Mucosa of descending colon (tissue), 3 donors: Measurements from ENCODE around the gene AKAP13. TPM values are rescaled to one million over a fixed set of nuclear protein-coding genes. Genes with fewer than 3 reads are reported as not detected.

Experiments
- ATAC-seq: fragments of 200-7000 bp; cut with Tn5 transposase; one replicate; pipeline ENCODE4 v1.9.1; 2020; ENCODE audit warnings: mild to moderate bottlenecking, moderate library complexity
- DNase-seq, 3 donors: peaks; one replicate each; pipeline ENCODE4 v3.0.0-alpha.2; 2020
- H3K36me3 ChIP-seq: fragments of 200-600 bp; one replicate; pipeline ENCODE4 v1.8.0; 2021; ENCODE audit warnings: low read depth, mild to moderate bottlenecking
- H3K4me1 ChIP-seq: fragments of 200-600 bp; one replicate; pipeline ENCODE4 v1.8.0; 2021; ENCODE audit warnings: low read depth, mild to moderate bottlenecking
- H3K4me3 ChIP-seq: fragments of 200-600 bp; one replicate; pipeline ENCODE4 v1.8.0; 2021; ENCODE audit warnings: mild to moderate bottlenecking
- H3K9me3 ChIP-seq: fragments of 200-600 bp; one replicate; pipeline ENCODE4 v1.8.0; 2021; ENCODE audit warnings: mild to moderate bottlenecking
- intact Hi-C, 2 donors: fragments of 100-400 bp; cut with DNase I in 1 of 2; cut with micrococcal nuclease in 1 of 2; formaldehyde crosslinking; loops; one replicate each; pipeline versions ENCODE4 v1.11.0 to v1.11.1; 2022; cut with DNase I, micrococcal nuclease
- total RNA-seq, 3 donors: library from RNA; stranded (reverse); fragmentation: NEBNext Ultra II Directional in 2 of 3; extraction: Animal tissue kit (Norgen Biotek cat#: 25700) in 2 of 3; gene quantifications; one replicate each; pipeline versions ENCODE4 v1.2.1 to v1.2.4, GENCODE V29; 2021 to 2023
- TF ChIP-seq, protein P1 (sequence below): fragments of 200-600 bp; IDR thresholded peaks from one replicate; pipeline ENCODE4 v1.8.0; 2022; ENCODE audit warnings: antibody characterized with exemption, mild to moderate bottlenecking
- donor health status: DM: no; HTN: no; CAD: no; lungs with moderate emphysema.
- donor health status: DM: no; HTN: no; CAD: no.
- donor health status: DM: no; HTN: yes; CAD: no.

Gene AKAP13
- total RNA-seq, 3 donors from 2014 or later, result 141 to 173 (median 150) TPM

DNA sequence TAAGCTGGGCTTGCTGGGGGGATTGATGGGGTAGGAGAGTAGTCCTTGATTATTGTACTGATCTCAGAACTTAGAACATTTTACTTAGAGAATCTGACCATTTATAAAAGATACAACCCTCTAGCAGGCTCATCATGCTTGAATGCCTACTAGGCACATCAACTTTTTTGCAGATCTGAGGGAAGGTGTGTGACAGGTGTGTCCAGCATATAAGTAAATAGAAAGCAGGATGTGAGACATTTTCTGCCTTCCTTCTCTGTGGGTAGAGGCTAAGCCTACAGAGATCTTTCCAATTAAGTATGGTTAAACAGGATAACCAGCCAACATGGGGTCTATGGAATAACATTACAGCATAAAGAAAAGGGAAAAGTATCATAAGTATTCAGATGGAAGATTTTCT, 159.1 kb downstream of the AKAP13 start:
- Histone ChIP-seq H3K4me1 (peaks cover 42% of the 10 kb centered on the region), H3K36me3 (peaks cover 4% of the 10 kb centered on the region), H3K4me3 (no peak overlapping the region), H3K9me3 (no peaks in the 10 kb centered on the region)
- ATAC-seq (peak; percentile 35), DNase-seq (no peak)
- TF ChIP-seq, protein P1, sequence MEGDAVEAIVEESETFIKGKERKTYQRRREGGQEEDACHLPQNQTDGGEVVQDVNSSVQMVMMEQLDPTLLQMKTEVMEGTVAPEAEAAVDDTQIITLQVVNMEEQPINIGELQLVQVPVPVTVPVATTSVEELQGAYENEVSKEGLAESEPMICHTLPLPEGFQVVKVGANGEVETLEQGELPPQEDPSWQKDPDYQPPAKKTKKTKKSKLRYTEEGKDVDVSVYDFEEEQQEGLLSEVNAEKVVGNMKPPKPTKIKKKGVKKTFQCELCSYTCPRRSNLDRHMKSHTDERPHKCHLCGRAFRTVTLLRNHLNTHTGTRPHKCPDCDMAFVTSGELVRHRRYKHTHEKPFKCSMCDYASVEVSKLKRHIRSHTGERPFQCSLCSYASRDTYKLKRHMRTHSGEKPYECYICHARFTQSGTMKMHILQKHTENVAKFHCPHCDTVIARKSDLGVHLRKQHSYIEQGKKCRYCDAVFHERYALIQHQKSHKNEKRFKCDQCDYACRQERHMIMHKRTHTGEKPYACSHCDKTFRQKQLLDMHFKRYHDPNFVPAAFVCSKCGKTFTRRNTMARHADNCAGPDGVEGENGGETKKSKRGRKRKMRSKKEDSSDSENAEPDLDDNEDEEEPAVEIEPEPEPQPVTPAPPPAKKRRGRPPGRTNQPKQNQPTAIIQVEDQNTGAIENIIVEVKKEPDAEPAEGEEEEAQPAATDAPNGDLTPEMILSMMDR, result no peak
- intact Hi-C loops, result no loop called here

DNA sequence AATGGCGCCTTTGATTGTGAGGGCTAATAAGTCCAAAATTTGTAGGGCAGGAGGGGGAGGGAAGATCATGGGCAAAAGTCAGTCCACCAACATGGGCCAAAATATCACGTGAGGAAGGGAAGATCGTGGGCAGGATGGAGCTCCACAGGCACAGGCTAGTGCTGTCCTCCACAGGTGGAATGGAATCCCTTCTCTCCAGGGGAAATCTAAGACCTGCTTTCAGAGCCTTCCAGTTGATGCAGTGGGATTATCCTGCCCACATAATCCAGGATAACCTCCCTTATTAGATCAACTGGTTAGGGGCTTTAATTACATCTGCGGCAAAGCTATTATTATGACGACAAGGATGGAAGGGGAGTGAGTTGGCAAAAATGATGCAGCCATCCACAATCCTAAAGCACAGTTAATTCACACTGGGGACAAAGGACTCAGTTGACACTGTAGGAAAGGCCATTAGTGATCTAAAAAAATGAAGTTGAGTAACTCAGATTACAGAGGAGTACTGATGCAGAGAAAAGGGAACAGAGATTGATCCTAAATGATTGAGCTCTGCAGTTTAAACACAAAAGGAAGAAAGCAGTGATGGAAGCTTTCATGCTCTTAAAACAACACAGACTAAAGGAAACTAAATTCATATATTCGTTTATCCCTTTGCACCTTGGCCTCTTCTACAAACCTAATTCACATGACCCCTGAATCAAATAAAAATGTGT, 159.8 kb downstream of the AKAP13 start:
- Histone ChIP-seq H3K9me3 (no peaks in the 10 kb centered on the region), H3K36me3 (peaks cover 4% of the 10 kb centered on the region), H3K4me1 (peaks cover 47% of the 10 kb centered on the region), H3K4me3 (no peak overlapping the region)
- TF ChIP-seq, protein P1, result no peak
- ATAC-seq (no peak), DNase-seq (no peak)
- intact Hi-C loops, result no loop called here

DNA sequence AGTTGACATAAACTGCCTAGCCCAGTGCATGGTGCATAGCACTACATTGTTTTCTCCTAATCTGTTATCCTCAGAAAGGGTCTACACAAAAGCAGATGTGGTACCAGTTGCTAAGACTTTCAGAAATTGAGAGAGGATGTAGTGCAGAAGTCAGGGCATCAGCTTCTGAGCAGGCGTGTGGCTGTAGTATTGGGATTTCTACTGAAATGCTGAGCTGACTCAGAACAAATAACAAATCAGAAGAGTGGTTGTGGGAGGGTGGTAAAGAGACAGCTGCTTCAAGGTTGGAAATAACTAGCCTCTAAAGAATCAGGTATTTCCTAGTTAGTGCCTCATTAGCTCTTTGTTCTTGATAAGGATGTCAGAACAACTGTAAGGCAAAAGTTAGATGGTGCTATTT, 161.3 kb downstream of the AKAP13 start:
- H3K9me3 ChIP-seq, result no peaks in the 10 kb centered on the region
- ATAC-seq (no peak), DNase-seq (no peak)
- peaks cover 46% of the 10 kb centered on the region for H3K4me1 ChIP-seq
- TF ChIP-seq, protein P1, result no peak
- peaks cover 4% of the 10 kb centered on the region for H3K36me3 ChIP-seq
- intact Hi-C loops, result no loop called here
- no peak overlapping the region for H3K4me3 ChIP-seq

DNA sequence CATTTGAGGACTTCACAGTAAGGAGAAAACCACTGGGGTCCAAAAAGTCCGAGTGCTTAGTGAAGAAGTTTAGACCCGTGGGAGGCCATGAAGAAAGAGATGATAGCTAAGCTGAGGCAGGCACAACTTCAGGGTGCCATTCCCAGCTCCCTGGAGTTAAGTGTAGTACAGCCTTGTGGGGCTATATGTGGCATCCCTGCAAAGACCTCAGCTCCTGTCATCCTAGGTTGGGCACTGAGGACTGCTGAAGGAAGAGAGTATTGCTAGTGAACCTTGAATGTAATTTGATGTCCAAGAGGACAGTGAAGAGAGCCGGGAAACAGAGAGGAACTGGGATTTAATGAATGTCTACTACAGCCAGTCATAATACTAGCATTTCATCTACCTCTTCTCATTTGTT, 162.1 kb downstream of the AKAP13 start:
- ATAC-seq, result peak; percentile 1
- Histone ChIP-seq H3K36me3 (peaks cover 4% of the 10 kb centered on the region), H3K9me3 (no peaks in the 10 kb centered on the region), H3K4me3 (no peak overlapping the region), H3K4me1 (peaks cover 46% of the 10 kb centered on the region)
- intact Hi-C loops, result no loop called here
- DNase-seq, result no peak
- TF ChIP-seq, protein P1, result no peak

DNA sequence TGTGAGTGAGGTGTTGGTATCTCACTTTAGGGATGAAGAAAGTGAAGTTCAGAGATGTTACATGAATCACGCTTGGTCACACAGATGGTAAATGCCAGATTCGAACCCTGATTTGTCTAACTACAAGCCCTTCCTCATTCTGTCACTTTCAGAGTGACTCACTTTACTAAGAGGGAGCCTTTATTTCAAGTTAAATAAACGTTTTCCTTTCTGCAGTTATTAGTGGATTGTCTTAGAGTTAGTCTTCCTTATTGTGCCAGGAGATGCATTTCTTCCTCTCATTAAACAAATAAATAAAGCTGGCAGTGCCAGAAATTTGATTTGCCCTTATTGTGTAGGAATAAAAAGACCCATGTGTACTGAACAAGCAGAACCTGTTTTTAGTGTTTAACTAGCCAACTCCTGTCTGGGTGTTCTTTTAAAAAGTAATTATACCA, 162.5 kb downstream of the AKAP13 start:
- Histone ChIP-seq H3K4me1 (peaks cover 46% of the 10 kb centered on the region), H3K4me3 (no peak overlapping the region), H3K36me3 (peaks cover 4% of the 10 kb centered on the region), H3K9me3 (no peaks in the 10 kb centered on the region)
- intact Hi-C loops, result no loop called here
- TF ChIP-seq, protein P1, result no peak
- ATAC-seq (peak; percentile 66), DNase-seq (peak in 1 of 3 donors; percentile 25)
